CD4-positive, alpha-beta T cell treated with Interleukin-10 for 1 hour (primary cell): ENCODE measurements around the gene KLF13.

Experiments
- DNase-seq: peaks from one replicate; pipeline ENCODE4 v3.0.0-alpha.2; 2020

Gene KLF13

GRCh38 chr15:31387479-31388118 is 61.0 kb downstream of the KLF13 start:
- DNase-seq = peak; percentile 63

GRCh38 chr15:31389576-31389975 is 62.9 kb downstream of the KLF13 start:
- DNase-seq = no peak

- no peak for DNase-seq
Observed at GRCh38 chr15:31390029-31390428, 63.4 kb downstream of the KLF13 start.

GRCh38 chr15:31390777-31391486 is 64.3 kb downstream of the KLF13 start:
- DNase-seq = no peak

DNA sequence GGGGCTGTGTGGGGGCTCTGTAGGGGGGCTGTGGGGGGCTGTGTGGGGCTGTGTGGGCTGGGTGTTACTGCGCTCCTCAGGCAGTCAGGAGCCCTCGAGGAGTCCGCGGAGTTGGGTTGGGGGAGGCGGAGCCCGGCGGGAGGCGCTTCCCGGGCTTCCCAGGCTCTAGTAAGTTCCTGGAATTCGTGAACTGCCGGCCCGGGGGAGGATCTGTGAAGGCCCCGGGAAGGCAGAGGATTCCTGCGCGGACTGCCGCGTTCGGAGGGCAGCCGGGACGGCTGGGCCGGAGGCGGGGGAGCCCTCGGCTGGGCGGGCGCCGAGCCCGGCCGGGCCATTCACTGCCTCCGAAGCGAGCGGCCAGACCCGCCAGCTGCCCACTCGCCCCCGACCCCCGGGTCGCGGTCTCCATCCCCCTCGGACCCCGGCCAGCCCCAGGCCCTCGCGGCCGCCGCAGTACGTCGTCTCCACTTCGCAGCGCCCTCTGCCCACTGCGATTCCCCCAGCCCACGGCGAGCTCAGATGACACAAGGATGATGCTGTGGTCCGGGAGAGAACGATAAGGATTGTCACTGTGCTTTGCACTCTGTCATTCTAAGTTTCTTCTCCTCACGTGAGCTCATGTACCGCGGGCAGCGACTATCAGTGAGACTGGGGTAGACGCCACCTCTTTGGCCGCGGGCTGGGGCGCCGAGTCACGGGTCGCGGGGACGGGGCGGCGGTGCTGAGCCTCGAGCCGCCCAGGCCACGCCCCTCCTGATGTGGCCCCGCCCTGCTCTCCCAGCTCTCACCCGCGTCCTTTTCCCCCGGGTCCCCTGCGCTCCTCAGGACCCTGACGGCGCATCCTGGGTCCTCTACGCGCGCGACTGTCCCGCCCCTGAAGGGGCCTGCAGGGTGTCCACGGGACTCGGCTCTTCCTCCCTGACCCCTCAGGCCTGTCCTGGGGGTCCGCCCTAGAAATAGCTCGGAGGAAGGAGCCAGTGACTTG is 65.3 kb downstream of the KLF13 start:
- DNase-seq = peak; percentile 84

DNA sequence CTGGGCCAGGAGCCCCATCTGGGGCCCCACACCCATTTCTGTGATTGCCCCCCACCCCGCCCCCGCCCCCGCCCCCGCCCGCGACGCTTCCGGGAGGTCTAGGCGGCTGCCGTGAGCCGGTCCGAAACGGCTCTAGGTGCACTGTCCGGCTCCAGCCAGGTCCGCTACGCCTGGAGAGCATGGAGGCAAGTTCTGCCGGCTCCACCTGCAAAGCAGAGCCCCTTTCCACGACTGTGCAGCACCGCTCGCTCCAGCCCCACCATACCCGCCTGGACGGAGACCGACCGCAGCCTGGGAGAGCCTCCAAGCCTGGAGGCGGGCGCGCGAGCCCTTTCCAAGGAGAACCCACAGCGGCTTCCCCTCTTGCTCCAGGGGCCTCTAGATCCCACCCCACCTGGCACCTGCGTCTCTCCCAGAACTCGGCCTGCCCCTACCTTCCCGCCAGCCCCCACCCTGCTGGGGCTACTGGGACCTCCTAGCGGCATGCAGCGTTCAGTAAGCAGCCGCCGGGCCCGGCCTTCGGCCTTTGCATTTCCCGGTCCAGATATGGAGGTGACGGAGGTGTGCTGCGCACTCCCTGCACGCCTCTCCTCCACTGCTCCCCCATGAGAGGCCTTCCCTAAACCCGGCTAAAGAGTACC is 66.2 kb downstream of the KLF13 start:
- no peak for DNase-seq

GRCh38 chr15:31393444-31394091 is 66.9 kb downstream of the KLF13 start:
- no peak for DNase-seq

GRCh38 chr15:31396881-31397560 is 70.4 kb downstream of the KLF13 start:
- DNase-seq = no peak

DNA sequence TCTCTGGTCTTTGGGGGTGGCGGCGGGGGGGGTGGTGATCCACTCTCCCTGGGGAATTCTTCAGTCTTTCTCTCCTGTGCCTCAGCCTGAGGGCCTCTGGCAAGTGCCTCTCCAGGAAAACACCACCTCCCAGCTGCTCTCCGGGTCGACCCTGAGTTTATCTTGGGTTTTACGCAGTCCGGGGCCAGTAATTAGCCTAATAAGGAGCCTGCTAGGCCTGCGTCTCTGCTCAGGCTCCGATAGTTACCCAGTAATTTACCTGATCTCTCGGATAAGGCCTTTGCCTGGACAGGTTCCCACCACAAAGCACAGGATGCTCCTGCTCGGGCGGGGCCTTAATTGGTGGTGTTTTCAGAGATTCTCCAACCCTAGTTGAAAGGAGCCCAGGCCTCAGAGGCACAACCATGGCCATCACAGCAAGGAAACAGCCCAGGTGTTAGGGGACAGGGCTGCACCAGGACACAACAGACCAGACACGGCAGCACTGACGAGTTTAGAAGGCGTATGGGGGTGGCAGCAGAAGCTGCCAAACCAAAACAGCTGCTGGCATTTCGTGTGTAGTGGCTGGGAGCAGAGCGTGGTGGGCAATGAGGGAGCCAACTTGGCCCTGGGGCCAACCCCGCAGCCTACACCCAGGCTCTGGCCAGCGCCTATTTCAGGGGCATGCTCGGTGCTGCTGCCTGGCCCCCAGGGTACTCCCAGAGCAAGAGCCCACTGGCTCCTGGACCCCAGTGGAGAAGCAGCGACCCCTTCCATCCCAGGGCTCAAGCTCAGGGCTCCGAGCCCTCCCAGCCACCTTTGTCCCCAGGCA is 71.4 kb downstream of the KLF13 start:
- no peak for DNase-seq

DNA sequence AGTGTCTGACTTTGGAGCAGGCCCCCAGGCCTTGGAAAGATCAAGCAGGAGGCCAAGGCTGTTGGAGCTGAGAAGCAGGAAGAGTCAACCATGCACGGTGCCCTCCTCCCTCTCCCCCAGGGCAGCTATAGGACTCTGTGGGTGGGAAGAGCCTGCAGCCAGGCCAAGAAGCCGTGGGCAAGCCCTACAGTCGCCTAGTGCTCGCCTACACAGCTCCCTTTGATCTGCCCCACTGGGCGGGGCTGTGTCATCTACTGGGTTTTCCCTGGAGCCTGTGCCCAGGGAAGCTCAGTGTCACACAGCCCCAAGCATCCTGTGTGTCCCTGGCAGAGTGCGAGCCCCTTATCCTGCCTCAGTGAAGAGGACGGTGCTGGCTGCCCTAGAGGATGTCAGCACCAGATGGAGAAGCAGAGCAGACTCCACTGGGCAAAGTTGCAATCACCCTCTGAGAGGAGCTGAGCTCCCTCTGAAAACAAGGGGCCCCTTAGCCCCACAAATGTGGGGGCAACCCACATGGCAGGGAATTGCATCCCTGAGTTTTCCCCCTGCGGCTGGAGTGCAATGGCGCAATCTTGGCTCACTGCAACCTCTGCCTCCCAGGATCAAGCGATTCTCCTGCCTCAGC is 72.2 kb downstream of the KLF13 start:
- DNase-seq = no peak

DNA sequence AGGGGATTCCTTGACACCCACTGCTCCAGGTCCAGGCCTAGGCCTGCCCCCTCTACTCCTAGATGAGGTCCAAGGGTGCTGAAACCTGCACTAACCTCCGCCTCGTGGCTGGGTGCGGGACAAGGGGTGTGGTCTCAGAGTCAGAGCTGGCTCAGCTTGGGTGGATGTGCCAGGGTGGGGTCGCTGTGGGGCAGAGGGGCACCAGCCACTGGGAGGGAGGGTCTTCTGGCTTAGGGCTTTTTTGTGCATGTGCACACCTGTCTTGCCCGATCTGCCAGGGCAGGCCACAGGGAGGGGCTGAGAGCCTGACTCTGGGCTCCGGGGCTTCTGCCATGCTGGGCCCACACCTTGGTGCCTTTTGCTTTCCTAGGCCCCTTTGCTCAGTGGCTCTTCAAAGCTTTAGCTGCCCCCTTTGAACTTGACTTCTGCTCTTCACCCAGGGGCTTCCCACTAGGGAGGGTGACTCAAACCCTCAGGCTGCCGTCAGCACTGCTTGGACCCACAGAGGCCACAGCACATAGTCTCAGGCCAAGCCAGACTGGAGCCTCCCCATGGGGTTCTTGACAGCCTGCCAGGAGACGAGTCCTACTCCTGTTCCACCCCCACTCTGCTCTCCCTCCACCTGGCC is 73.0 kb downstream of the KLF13 start:
- DNase-seq = no peak

DNA sequence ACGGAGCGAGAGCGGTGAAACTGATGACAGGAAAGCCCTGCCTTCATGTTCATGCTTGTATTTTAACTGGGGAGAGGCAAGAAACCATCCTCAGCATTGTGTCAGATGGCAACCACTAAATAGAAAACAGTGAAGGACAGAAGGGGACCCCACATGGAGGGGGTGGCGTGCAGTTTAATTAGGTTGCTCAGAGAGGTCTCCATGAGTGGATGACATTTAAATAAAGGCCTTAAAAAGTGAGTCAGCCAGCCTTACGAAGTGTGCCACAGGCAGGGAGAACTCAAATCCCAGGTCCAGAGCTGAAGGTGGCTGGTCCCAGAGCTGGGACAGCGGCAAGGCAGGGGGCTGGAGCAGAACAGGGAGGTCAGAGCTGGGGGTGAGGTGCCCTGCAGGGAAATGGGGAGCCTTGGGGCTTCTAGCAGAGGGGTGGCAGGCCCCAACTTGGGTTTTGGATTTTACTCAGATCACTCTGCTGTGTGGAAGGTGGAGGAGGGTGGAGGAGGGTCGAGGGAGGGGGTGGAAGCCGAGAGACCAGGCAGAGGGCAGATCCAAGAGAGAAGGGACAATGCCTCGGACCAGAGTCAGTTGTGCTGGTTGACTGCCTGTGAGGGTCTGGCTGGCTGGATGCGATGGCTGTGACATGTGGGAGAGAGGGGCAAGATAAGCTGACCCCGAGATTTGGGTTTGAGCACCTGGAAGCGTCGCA is 73.7 kb downstream of the KLF13 start:
- DNase-seq = no peak

DNA sequence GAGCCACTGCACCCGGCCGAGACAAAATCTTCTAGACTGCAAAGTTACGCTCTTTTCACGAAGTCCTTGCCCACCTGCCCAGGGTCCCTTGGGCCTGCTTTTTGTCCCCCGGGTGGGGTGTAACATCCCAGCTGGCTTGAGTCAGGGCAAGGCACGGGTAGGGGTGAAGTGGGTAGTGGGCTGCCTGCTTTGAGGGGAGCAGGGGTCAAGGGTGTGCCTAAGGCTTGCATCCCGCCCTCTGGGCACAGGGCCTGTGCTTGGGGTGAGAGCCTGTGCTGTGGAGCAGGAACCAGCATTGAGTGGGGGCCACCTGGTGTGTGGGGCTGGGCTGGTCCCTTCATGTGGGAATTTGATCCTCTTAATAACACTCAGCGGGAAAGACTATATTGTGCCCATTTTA is 74.6 kb downstream of the KLF13 start:
- no peak for DNase-seq

- DNase-seq = no peak
Observed at GRCh38 chr15:31402003-31402402, 75.4 kb downstream of the KLF13 start.

- DNase-seq = no peak
Observed at GRCh38 chr15:31402511-31403056, 75.9 kb downstream of the KLF13 start.

GRCh38 chr15:31403096-31403495 is 76.5 kb downstream of the KLF13 start:
- no peak for DNase-seq

DNA sequence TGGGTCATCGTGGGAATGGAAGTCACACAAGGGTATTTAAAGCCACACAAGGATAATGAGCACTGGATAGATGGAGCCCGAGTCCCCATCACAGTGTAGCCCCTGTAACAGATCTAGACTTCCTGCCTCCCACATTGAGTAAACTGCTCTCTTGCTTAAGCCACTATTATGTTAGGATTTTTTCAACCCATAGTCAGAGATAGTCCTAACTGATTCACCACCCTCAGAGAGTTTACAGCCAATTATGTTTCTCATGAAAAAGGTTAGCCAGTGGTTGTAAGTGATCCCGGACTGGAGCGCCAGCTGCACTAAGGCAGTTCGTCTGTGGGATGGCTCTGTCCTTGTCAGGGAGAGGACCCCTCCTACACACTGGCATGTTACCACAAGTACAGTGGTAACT is 77.0 kb downstream of the KLF13 start:
- no peak for DNase-seq

GRCh38 chr15:31404345-31404744 is 77.7 kb downstream of the KLF13 start:
- no peak for DNase-seq
